ENCODE results near the gene CBX1.

The CBX1 gene

DNA sequence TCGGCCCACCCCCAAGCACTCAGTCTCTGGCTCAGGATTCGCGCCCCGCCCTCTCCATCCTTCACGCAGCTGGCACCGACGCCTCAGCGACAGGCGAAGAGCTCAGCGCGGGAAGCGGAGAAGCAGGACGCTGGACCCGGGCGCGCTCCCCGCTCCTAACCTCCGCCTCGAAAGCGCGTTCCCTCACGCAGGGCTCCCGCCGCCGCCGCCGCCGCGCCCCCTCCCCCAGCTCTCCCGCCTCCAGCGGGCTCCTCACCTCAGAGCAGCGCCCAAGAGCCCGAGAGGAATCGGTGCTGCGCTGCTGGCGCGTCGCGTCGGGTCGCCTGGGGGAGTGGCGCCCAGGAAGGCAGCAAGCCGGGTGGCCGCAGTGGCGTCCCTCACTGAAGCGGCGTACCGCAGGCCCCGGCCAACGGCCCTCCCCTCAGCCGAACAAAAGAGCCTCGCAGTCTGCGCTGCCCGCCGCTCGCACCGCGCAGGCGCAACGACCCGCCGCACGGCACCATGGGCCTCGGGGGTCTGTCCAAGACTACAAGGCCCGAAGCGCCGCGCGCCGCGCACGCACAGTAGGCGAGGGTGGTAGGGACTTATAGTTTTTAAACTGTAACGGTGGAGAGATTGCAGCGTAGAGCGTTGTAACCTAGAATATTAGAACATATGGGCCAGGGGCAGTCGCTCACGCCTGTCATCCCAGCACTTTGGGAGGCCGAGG is at the start of gene CBX1:
Gene CBX1 (minus strand): TSS at position 467 of the 709 bp plus-strand sequence. CDS start 24,474 bp downstream, outside the sequence.
- peak; percentile 86 for DNase-seq

GRCh38 chr17:48150597-48151001 is 49.3 kb upstream of the CBX1 start:
- DNase-seq = no peak

DNA sequence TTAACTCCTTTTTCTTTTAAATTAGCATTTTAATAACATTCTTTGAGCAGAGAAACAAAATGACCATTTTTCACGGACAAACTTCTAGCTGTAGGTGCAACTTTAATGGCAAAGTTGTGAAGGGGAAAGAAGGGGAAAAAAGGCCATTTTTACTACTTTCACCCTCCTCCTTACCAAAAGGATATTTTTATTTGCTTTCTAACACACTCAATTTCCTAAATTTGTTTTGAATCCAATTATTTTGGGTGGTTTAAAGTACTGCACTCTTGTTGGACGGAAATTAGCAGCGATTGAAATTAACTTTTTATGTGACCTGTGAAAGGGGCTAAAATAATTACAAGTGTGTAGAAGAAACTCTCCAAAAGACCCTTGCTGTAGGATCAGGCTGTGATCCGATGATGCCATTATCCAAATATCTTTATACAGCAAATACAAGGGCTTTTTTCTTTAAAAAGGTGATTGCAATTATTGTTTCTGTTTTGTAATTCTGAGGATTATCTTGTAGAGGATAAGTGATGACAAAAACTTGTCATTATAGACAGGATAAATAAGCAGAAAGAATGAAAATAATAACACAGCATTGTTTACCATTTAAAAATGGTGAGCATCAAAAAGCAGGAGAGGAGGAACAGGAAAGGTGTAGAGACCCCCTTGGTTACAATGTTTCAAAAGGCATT is 48.6 kb upstream of the CBX1 start:
- DNase-seq = no peak

DNA sequence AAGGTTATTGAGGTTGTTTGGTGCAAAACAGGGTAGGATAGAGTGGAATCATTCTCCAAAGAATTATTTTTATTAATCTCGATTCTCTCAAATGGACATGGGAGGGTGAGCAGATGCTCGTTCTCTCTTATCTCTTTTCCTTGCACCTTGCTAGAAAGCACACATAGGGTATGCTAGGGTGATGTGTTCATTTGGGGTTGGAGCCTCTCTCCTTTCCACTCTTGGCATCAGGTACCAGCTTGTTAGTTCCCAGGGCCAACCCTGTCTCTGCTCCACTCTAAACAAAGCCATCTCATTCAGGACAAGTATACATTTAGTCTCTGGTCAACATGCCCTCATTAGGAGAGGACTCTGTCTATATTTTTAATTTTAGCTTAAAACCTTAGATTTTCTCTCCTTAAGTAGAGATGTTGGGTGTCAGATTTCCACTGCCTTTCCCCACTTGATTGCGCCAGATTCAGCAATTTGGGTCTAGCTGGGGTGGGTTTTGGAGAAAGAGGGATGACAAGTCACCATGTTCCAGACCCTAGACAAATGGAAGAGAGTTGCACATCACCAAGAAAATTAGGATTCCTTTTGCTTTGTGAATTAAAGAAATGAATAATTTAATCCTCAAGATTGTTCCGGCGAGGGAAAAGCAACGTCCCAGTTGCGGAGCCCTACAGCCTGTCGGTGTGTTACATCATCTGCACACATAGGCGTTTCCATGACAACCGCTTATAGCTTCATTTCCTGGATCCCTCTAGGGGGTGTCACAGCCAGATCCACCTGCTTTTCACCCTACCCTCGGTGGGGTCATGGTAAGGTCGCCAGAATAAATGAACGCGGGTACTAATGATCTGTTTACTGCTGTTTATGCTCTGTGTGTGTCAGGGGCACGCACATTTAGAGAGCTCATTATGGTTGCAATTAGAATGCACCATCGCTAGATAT is 47.8 kb upstream of the CBX1 start:
- no peak for DNase-seq

DNA sequence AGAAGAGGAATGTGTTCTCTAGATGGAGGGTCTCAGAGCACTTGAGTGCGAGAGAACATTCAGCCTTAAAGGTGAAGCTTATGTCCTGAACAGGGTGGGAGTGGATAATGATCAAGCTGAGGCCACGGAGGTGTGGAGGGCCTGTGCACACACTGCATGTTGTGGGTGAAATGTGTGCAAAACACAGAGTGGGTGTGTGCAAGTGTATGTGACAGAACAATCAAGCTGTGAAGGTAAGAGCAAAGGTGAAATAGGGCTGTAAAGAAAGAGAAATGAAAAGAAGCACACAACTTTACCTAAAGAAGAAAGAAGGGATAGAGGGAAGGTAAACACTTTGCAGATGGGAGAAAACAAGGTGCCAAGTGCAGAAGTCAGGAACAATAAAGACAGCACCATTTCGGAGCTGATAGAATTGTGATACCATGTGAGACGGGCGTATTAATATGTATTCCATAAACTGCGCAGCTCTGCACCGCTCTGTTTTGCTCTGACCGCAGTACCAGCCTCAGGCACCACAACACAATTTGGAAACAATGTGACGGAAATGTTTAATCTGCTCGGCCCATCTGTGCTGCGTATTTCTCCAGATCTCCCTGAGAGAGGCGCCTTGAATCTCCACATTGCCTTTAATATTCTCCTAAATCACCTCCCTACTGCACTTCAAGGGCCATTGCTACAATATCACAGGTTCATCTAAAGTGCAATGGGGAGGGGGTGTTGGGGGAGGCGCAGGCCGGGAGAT is 46.9 kb upstream of the CBX1 start:
- no peak for DNase-seq

DNA sequence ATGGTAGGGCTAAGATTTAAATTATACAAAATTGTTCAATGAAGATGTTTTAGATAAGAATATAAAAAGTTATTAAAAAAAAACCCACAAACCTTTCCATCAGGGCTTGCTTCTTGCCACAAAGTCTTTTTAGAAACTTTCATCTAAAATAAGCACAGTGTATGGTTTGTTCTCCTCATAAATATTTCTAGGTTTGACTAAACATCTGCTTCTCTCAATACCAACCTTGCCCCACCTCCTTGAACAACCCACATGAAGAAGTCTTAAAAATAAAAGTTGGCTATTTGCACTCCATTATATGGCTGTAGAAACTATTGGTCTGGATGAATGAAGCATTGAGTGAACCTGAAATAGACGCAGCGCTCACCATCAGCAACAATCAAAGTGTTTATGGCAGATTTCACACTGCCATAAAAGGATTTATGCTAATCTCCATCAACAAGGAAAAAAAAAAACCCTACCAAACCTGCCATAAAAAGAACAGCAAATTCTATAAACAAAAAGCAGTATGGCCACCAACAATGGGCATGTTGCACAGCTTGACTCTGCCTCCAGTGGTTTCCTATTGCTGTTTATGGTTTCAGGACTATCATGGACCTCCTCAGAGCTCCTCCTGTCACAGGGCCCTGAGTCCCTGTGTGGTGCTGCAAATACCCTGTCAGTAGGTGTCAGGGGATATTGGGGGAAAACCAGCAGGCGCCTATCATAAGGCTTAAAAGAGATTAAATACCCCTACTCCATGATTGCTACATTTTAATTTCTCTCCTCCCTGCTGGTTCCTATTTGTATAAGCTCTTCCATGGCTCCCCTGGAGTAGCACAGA is 43.9 kb upstream of the CBX1 start:
- DNase-seq = no peak

DNA sequence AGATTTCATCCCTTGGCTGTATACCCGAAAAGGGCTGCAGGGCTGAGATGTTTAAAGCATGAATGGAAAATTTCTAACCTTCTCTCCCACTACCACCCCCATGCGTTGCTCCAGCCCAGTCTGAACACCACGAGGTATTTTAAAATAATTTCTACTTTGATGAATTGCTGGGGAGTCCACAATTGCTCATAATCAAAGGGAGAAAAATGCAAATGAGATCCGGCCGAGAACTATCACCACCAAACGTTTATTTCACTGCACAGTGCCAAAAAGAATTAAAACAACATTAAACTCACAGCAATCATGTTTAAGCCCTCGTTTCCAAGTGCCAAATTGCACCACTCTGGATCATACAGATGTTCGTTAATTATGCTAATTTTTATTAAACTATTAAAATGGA is 43.0 kb upstream of the CBX1 start:
- no peak for DNase-seq

DNA sequence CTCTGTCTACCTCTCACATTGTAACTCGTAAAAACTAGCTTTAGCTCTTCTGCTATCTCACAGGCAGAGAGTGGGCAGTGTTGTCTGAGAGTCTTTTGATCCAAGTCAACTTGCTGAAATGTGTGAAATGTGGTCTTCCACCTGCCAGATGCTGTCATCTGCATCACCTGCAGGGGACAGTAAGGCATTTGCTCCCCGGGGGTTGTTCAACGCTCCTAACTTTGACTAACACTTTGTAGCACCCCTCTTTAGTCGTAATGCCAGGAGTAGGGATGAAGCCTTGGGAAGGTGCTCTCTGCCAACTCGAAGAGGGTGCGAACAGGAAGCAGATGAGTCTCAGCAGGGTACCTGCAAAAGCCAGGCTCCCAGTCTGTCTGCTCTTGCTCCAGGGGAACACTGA is 42.4 kb upstream of the CBX1 start:
- DNase-seq = no peak

DNA sequence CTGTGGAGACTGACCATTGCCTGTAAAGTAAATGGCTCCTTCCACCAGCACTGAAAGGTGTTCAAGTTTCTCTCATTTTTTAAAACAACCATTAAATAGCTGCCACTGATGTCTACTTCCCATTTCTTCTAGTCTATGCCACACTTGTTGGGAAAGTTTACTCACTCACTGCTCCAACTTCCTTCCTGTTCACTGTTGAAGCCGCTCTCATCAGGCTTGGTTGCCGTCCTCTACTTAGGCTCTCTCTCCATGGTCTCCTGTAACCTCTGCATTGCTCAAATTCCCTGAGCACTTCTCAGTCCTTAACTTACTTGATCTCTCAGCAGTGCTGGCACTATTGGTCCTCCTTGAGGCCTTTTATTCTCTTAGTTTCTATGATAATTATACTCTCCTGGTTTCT is 38.7 kb upstream of the CBX1 start:
- no peak for DNase-seq

DNA sequence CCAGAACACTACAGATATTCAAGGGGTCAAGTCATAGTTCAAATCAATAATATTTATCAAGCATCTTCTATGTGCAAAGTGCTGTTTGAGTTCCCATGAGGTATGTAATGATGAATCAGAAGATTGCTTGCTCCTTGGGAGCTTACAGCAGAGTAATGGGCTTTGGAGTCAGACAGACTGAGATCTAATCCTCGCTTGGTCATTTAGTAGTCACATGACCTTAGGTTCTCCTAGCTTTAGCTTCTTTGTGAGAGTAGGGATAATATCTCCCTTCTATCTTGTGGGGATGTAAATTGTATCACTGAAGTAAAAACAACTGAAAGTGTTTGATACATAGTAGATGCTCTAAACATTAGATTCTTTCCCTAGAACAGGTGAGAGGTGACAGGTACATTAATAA is 36.4 kb upstream of the CBX1 start:
- no peak for DNase-seq

- DNase-seq = no peak
Measured at GRCh38 chr17:48134912-48135480, 33.7 kb upstream of the CBX1 start.

DNA sequence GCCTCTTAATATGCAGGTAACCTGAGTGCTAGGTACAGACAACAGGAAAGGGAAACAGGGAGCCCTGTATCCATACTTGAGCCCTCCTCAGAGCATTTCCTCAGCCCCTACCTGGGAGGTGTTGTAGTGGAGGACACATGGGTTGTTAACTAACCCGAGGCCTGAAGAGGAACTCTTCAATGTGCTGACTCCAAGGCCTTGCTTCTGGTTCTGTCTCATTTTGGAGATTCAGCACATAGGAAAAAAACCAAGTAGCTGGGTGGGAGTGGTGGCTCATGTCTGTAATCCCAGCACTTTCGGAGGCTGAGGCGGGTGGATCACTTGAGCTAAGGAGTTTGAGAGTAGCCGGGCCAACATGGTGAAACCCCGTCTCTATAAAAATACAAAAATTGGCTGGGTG is 31.1 kb upstream of the CBX1 start:
- DNase-seq = no peak

DNA sequence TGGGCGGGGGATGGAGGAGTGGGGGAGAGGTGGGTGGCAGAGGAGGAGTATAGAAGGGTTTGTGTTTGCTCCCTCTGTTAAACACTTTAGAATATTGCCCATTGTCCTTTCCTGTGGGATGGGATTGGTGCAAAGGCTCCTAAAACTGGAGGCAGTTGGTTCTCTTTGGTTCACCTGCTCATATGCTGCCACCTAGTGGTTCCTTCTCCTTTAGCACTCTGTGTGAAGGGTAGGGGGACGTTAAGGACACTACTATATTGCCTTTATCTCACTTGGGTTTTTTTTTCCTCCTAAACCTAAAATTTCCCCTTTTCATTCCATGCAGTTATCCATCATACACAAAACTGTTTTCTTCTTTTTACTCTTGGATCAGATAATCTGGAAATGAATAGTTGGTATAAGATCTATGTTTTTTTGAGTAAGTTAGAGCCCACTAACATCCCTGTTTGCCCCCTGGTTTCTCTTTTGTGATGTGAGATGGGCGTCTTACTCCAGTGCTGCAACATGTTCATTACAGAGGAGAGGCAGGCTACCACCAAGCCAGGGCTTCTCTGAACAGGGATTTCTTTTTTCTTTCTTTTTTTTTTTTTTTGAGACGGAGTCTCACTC is 30.0 kb upstream of the CBX1 start:
- DNase-seq = peak; percentile 58

DNA sequence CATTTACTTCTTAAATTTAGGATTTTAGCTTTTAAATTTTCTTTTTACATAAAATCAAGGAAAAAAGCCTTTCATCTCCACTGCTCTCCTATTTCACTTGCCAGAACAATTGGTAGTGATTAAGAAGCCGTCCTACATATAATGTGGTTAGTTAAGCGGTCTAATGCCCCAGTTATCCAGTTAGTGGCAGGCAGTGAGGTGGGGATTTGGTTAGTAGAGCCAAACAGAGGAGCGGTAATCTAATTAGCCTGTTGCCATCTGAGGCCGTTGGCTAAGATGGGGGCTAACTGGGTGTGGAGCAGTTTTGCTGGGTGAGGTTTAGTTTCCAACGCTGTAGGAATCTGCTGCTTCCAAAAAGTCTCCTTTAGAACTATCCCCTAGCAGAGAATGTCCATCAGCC is 28.7 kb upstream of the CBX1 start:
- DNase-seq = no peak

GRCh38 chr17:48128400-48128799 is 27.1 kb upstream of the CBX1 start:
- no peak for DNase-seq

DNA sequence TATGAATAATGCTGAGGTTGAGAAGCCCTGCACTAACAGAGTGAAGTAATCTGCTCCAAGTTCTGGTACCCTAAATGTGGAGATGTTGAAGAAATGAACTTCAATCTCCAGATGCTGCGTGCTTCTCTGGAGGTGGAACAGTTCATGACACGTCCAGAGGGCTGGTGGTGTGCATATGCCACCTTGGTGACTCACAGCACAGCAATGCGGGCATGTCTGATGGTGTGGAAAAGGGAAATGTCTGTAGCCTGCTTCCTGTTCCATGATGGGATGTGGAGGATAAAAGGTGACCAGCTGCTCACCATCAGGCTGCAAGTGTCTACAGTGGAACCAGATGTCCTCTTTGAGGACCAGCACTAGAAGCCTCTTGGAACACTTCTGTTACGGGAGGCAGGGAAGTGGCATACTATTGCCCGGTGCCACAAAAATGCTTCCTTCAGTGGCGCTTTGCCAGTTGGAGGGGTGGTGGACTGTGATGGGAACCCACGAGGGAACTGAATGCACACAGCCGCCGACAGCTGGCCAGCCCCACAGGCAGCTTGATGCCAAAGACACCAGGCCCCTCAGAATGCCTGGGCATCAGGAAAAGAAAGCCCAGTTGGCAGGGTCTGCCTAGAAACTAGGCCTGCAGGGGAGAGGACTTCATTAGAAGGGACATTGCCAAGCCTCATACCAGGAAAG is 26.2 kb upstream of the CBX1 start:
- peak; percentile 59 for DNase-seq

DNA sequence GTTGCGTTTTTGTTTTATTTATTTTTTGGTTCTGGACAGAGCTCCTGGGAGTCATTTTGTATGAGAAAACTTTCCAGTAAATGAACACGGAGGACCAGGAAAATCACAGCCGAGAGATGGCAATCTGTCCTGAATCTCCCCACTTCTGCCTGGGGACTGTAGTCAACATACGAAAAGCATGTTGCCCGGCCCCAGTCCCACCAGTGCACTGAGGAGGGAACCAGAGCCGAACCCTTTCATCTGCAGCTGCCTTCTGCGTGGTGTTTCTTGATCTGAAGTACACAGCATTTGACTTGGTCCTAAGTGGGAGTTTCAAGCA is 25.2 kb upstream of the CBX1 start:
- DNase-seq = no peak

GRCh38 chr17:48125829-48126531 is 24.7 kb upstream of the CBX1 start:
- DNase-seq = no peak

DNA sequence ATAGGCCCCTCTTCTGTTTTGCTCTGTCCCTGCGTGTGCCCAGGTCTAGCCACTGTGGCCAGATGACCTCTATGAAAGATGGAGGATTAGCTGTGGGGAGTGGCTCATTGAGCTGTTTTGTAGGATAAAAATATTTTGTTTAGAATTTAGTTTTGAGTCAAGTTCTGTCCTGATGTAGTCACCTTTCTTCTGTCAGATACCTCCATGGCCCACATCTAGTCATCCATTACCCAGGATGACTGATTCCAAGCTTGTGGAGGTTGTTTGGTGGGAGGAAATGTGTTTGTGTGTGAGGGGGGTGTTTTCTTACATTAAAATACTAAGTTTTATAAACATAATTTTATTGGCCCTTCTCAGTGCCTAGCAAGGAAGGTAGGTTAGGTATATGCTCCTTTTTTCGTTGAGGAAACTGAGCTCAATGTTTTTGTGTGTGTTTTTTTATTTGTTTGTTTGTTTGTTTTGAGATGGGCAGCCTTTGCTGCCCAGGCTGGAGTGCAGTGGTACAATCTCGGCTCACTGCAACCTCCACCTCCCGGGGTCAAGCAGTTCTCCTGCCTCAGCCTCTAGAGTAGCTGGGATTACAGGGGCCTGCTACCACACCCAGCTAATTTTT is 22.6 kb upstream of the CBX1 start:
- DNase-seq = no peak

- DNase-seq = no peak
Measured at GRCh38 chr17:48123111-48123510, 21.8 kb upstream of the CBX1 start.

Data from kidney glomerular epithelial cell (primary cell).